ENCODE data around the gene JMJD6. TPM values are rescaled to one million over a fixed set of nuclear protein-coding genes. Genes with fewer than 3 reads are reported as not detected.
A peak's percentile ranks its signal among the peaks of the same experiment; 100 is the strongest.

Gene JMJD6
- total and polyA plus RNA-seq, 9 of the 15 experiments (the other 6 are each of a cell fraction or from before 2014, with no cell fraction given), result 2.5 to 52.3 (median 36.3) TPM

DNA sequence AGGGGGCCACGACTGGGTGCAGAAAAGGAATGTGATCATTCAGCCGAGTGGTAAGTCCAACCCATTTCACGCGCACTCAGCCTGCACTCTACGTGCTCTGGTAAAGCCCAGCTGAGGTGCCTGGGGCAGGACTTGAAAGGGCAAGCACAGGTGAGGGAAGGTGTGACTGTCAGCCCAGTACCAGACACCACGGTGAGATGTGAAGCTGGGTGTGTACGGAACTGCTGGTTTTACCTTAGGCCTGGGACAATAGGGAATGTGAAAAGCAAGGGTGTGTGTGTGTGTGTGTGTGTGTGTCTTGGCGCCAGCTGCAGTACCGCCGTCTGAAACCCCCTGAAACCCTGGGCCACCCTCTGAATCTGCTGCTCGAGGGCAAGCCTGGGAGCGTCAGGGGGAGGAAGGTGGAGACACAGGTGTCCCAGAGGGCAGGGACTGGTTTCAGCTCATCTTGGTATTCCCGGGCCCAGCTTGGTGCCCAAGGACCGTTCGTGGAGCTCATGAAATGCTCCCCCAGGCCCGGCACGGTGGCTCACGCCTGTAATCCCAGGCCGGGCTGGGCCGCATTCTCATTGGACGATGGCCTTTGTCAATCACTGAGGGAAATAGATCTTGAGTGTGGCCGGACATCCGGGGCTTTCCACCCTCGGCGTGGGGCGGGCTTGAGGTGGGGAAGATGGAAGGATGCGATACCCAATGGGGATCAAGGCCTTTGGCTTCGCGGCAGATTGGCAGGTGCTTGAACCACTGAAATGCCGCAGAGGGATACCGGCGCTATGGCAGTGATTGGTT is 55.1 kb downstream of the JMJD6 start (continued):
- TF ChIP-seq SIN3A (IDR thresholded peaks at IDR 0.05; ENCODE audit: borderline replicate concordance in 2 of 2, control insufficient read depth in 1 of 2, low read depth in 2 of 2, low read length in 2 of 2) (no peak), DPF2 (IDR thresholded peaks at IDR 0.05) (peak; percentile 28; the same call in 1 of the 2 replicates), ZNF699 (CRISPR knock-in tag; IDR thresholded peaks at IDR 0.05; ENCODE audit: insufficient replicate concordance) (no peak), ZNF384 (IDR thresholded peaks at IDR 0.05; ENCODE audit: low read depth, low read length) (no peak), TBL1XR1 (IDR thresholded peaks at IDR 0.05; ENCODE audit: low read length in 2 of 2) (0 out of 4 replicates have a peak, but pooled peaks of 1 of the 2 experiments have one; percentile 19), BMI1 (IDR thresholded peaks at IDR 0.05; ENCODE audit: low read length) (no peak), ZBTB5 (IDR thresholded peaks at IDR 0.05) (peak; percentile 37; the same call in 1 of the 2 replicates), ZNF830 (CRISPR knock-in tag; IDR thresholded peaks at IDR 0.05) (no peak), MLLT1 (IDR thresholded peaks at IDR 0.05) (peak; percentile 64 to 96), CSDE1 (IDR thresholded peaks at IDR 0.05) (no peak), ASH1L (IDR thresholded peaks at IDR 0.05; ENCODE audit: borderline replicate concordance, low read depth, partially characterized antibody) (peak; percentile 99), KAT8 (IDR thresholded peaks at IDR 0.05; ENCODE audit: low read depth) (no peak), CBX2 (IDR thresholded peaks at IDR 0.05; ENCODE audit: insufficient read depth, low read length, poor library complexity, severe bottlenecking) (no peak), NR0B1 (IDR thresholded peaks at IDR 0.05; ENCODE audit: partially characterized antibody) (no peak), HNRNPH1 (optimal IDR thresholded peaks at IDR 0.05; ENCODE audit: low read depth, low read length) (no peak), KDM1A (IDR thresholded peaks at IDR 0.05) (no peak), THRA (IDR thresholded peaks at IDR 0.05) (no peak), BRF1 (IDR thresholded peaks at IDR 0.05; ENCODE audit: borderline replicate concordance, extremely low read depth, insufficient read length) (no peak)
- TF ChIP-seq, protein P1, sequence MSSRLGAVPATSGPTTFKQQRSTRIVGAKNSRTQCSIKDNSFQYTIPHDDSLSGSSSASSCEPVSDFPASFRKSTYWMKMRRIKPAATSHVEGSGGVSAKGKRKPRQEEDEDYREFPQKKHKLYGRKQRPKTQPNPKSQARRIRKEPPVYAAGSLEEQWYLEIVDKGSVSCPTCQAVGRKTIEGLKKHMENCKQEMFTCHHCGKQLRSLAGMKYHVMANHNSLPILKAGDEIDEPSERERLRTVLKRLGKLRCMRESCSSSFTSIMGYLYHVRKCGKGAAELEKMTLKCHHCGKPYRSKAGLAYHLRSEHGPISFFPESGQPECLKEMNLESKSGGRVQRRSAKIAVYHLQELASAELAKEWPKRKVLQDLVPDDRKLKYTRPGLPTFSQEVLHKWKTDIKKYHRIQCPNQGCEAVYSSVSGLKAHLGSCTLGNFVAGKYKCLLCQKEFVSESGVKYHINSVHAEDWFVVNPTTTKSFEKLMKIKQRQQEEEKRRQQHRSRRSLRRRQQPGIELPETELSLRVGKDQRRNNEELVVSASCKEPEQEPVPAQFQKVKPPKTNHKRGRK (tag; IDR thresholded peaks at IDR 0.05), result no peak
